Nephron progenitor cell (in vitro differentiated cells): Measurements from ENCODE around the gene ATP9A.

Experiments
- DNase-seq: peaks from one replicate; pipeline ENCODE4 v3.0.0; 2021
- H3K27ac Mint-ChIP-seq: 2 replicates; pipeline ENCODE4 v1.8.0; 2021; ENCODE audit warnings: mild to moderate bottlenecking, moderate library complexity, mixed read lengths
- H3K27me3 Mint-ChIP-seq: 2 replicates; pipeline ENCODE4 v1.8.0; 2021; ENCODE audit warnings: mild to moderate bottlenecking, low read depth, mixed read lengths; ENCODE audit not compliant: poor library complexity
- H3K36me3 Mint-ChIP-seq: 2 replicates; pipeline ENCODE4 v1.8.0; 2021; ENCODE audit warnings: low read depth, mixed read lengths
- H3K4me1 Mint-ChIP-seq: 2 replicates; pipeline ENCODE4 v1.8.0; 2021; ENCODE audit warnings: mixed read lengths
- H3K4me3 Mint-ChIP-seq: 2 replicates; pipeline ENCODE4 v1.8.0; 2021; ENCODE audit warnings: mild to moderate bottlenecking, moderate library complexity, mixed read lengths
- H3K9me3 Mint-ChIP-seq: 2 replicates; pipeline ENCODE4 v1.8.0; 2021; ENCODE audit warnings: mild to moderate bottlenecking, moderate library complexity, mixed read lengths
- TF ChIP-seq, protein P1 (sequence below): fragments of 200-600 bp; sonication (generic); IDR thresholded peaks from 2 replicates; pipeline ENCODE4 v1.5.0; 2021; ENCODE audit warnings: antibody characterized with exemption

The ATP9A gene

DNA sequence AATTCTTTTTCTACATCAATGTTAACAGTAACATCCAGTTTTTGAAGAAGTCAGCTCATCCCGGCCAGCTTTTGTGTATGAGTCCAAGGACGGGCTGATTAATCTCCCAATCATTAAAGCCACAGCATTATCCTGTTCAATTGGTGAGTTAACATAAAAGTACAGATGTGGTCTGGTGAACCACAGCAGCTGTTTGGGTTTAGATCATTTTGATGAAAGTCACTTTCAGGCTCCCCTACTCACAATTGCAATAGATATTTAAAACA lies 156.6 kb downstream of the ATP9A start:
- no peak for DNase-seq
- no peaks in the 10 kb centered on the region for H3K9me3 Mint-ChIP-seq
- peaks cover 42% of the 10 kb centered on the region for H3K36me3 Mint-ChIP-seq
- H3K27me3 Mint-ChIP-seq, result peaks cover 6% of the 10 kb centered on the region
- peaks cover 43% of the 10 kb centered on the region for H3K4me1 Mint-ChIP-seq
- H3K27ac Mint-ChIP-seq, result peak overlapping the region; percentile 17
- H3K4me3 Mint-ChIP-seq, result no peak overlapping the region
- TF ChIP-seq, protein P1, sequence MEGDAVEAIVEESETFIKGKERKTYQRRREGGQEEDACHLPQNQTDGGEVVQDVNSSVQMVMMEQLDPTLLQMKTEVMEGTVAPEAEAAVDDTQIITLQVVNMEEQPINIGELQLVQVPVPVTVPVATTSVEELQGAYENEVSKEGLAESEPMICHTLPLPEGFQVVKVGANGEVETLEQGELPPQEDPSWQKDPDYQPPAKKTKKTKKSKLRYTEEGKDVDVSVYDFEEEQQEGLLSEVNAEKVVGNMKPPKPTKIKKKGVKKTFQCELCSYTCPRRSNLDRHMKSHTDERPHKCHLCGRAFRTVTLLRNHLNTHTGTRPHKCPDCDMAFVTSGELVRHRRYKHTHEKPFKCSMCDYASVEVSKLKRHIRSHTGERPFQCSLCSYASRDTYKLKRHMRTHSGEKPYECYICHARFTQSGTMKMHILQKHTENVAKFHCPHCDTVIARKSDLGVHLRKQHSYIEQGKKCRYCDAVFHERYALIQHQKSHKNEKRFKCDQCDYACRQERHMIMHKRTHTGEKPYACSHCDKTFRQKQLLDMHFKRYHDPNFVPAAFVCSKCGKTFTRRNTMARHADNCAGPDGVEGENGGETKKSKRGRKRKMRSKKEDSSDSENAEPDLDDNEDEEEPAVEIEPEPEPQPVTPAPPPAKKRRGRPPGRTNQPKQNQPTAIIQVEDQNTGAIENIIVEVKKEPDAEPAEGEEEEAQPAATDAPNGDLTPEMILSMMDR, result no peak

DNA sequence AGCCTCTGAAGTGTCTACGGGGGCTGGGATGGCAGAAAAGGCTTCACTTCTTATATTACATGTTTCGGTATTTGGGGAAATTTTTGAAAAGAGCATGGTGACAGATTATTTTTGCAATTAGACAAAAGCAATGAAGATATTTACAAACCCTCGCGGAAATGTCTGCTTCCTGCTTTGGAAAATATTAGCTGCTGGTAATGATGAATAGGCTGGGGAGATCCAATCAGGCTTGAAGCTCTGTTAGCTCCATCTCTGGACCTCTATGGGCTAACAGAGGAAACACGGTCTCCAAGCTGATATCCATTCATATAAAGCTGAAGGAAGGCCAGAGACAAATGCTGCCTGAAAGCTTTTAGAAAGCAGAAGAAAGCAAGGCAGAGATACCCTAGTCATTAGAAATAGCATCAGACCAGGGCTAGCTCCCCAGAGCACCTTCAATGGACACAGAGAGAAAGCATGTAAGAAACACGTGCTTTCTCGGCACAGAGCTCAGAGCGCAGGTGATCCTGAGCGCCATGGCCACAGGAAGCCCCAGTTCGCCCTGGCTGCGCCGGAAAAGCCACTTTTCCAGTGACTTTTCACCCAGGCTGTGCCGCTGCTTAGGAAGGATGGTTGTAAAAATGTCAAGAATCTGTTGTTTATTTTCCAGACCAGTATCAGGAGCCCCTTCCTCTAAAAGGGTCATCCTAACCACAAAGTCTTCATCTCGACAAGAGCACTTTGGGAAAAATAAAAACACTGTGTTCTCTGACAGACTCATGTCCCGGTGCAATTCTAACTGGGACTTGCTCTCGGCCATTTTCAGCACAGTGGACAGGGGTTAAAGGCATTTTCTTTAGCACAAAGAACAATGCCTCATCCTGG lies 157.2 kb downstream of the ATP9A start:
- no peak overlapping the region for H3K4me3 Mint-ChIP-seq
- H3K9me3 Mint-ChIP-seq, result no peaks in the 10 kb centered on the region
- no peak for DNase-seq
- H3K27me3 Mint-ChIP-seq, result peaks cover 9% of the 10 kb centered on the region
- TF ChIP-seq, protein P1, result no peak
- peaks cover 43% of the 10 kb centered on the region for H3K4me1 Mint-ChIP-seq
- no peak overlapping the region for H3K27ac Mint-ChIP-seq
- H3K36me3 Mint-ChIP-seq, result peaks cover 42% of the 10 kb centered on the region

DNA sequence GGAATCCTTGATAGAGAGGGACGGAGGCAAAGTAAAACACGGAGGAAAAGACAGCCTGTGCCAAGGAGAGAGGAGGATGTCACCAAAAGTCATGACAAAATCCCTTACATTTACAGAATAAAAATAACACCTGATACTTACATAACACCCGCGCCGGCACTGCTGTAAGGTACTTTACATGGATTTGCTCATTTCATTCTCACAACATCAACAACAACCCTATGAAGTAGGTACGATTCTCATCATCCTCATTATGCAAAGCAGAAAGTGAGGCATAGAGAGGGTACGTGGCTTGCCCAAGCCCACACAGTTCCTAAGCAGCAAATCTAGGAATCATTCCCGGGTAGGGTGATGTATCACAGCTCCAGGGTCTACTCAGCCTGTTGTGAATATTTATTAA lies 158.1 kb downstream of the ATP9A start:
- peaks cover 44% of the 10 kb centered on the region for H3K36me3 Mint-ChIP-seq
- DNase-seq, result no peak
- peaks cover 43% of the 10 kb centered on the region for H3K4me1 Mint-ChIP-seq
- H3K4me3 Mint-ChIP-seq, result no peak overlapping the region
- H3K27ac Mint-ChIP-seq, result peak overlapping the region; percentile 82
- H3K27me3 Mint-ChIP-seq, result peaks cover 9% of the 10 kb centered on the region
- TF ChIP-seq, protein P1, result no peak
- no peaks in the 10 kb centered on the region for H3K9me3 Mint-ChIP-seq

DNA sequence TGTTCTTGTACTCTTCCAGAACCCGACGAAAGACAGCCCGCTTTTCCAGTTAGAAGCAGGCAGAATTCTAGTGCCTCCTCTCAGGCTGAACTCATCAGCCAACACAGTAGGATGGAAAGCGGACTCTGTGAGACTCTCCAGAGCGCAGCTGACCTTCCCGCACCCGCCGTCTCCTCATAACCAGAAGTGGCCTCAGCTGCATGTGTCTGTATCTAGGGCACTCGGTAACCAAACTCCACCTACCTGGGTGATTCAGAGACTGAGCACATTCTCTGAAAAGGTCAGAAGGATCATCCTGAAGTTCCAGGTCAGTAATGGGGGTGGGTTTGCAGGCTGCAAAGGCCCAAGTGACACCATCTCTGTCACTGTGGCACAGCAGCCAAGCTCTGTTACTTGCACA lies 158.9 kb downstream of the ATP9A start:
- Mint-ChIP-seq H3K36me3 (peaks cover 52% of the 10 kb centered on the region), H3K27me3 (peaks cover 9% of the 10 kb centered on the region), H3K27ac (peak overlapping the region; percentile 57), H3K9me3 (no peaks in the 10 kb centered on the region), H3K4me1 (peaks cover 36% of the 10 kb centered on the region), H3K4me3 (no peak overlapping the region)
- no peak for DNase-seq
- TF ChIP-seq, protein P1, result no peak

DNA sequence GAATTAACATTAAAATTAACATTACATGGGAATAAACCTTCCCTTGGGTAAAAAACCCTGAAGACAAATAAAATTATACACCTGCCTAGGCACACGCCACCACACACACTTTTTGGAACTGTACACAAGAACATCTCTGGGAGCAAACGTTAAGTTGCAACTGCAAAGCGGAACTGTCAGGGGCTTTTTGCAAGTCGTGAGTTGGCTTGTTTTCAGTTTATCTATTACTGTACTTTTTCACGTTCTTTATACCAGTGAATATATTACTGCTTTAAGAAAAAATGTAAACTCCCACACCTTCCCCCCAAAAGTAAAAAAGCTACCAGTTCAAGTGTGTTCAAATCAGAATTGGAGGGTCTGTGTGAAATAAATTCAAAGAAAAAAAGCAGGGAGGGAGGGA lies 160.1 kb downstream of the ATP9A start:
- H3K27ac Mint-ChIP-seq, result no peak overlapping the region
- H3K4me3 Mint-ChIP-seq, result no peak overlapping the region
- H3K27me3 Mint-ChIP-seq, result peaks cover 6% of the 10 kb centered on the region
- peaks cover 40% of the 10 kb centered on the region for H3K4me1 Mint-ChIP-seq
- H3K9me3 Mint-ChIP-seq, result no peaks in the 10 kb centered on the region
- no peak for DNase-seq
- H3K36me3 Mint-ChIP-seq, result peaks cover 57% of the 10 kb centered on the region
- TF ChIP-seq, protein P1, result no peak

DNA sequence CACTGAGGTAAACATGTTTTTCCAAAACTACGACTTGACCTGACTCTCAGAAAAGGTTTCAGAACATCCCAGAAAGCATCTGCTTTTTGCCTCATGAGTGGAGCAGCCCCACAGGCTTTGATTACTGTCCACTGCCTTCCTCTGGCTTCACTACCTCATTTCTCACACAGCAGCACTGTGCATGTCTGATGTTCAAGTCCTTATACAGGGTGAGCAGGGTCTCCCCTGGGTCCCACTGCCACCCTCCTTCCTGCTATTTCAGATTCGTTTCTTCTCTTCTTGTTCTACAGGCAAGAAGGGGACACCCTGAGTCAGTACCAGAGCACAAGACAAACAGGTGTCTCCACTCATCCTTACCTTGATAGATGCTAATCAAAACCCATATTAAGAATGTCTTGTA lies 161.0 kb downstream of the ATP9A start:
- DNase-seq, result no peak
- TF ChIP-seq, protein P1, result no peak
- peaks cover 52% of the 10 kb centered on the region for H3K36me3 Mint-ChIP-seq
- H3K9me3 Mint-ChIP-seq, result no peaks in the 10 kb centered on the region
- peaks cover 6% of the 10 kb centered on the region for H3K27me3 Mint-ChIP-seq
- no peak overlapping the region for H3K4me3 Mint-ChIP-seq
- peaks cover 39% of the 10 kb centered on the region for H3K4me1 Mint-ChIP-seq
- H3K27ac Mint-ChIP-seq, result peak overlapping the region; percentile 84
